Stimulated activated CD8-positive, alpha-beta memory T cell treated with anti-CD3 and anti-CD28 coated beads, Interleukin-2, amount 100 ng/mL, for 48 hours (primary cell): ENCODE results near the gene AQP6.

ENCODE experiments used
- DNase-seq, 2 donors: peaks; one replicate each; pipeline ENCODE4 v3.0.0-alpha.2; 2020; ENCODE audit warnings: low read depth in 2 of 2

Gene AQP6

DNA sequence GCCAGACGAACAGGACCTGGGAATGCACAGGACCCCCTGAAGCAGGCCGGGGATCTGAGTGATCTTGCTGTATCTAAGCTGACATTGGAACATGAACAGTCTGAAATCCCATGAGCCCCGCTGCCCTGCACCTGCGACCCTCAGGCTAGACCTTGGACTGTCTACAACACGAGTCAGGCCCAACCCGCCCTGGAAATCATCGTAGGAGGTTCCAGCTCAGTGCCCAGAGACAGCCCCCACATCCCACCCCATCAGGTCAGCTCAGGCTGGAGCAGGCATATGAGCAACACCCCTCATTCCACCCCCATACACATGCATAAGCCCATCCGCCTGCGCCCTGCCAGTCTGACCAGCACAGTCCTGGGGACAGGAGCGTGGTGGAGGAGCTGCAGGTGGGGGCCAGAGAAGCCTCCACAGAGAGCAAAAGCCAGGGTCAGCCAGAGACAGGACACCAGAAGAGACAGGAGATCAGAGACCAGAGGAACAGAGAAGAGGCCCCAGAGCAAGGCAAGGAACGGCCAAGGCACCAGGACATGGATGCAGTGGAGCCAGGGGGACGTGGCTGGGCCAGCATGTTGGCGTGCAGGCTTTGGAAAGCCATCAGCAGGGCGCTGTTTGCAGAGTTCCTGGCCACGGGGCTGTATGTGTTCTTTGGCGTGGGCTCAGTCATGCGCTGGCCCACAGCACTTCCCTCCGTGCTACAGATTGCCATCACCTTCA lies at the start of gene AQP6:
Gene AQP6, plus strand, starts transcription at position 307 of the 720 bp plus-strand sequence. Its CDS starts 227 bp downstream, at position 534.
- no peak for DNase-seq

- no peak for DNase-seq
Measured at GRCh38 chr12:49923035-49923644, 49.6 kb upstream of the AQP6 start.

DNA sequence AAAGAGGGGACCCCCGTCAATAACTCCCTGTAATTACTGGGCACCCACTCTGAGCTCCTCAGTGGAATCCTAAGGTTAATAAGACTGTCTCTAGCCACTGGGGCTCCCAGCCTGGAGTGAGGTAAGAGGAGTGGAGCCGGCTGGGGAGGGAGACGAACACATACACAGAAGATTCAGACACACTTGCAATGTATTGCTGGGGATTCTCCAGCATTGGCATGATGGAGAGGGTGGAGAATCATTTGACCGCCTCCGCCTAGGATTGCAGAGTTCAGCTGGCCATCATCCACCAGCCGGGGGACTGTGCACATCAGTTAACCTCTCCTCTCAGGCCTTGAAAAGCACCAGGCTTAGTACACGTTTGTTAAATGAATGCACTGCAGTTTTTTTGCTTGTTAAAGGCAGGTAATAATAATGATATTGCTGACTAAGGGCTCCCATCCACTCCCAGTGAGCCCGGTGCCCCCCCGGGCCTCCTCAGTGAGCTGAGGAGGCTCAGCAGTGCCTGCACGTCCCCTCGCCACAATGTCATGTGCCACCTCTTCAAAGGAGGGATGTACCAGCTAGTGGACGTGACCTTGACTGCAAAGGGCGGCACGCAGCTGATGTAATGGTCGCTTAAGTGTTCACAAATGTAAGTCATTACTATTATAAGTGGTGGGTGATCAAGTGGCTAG lies 48.7 kb upstream of the AQP6 start:
- no peak for DNase-seq

- DNase-seq = no peak
Measured at GRCh38 chr12:49924628-49925246, 48.0 kb upstream of the AQP6 start.

DNA sequence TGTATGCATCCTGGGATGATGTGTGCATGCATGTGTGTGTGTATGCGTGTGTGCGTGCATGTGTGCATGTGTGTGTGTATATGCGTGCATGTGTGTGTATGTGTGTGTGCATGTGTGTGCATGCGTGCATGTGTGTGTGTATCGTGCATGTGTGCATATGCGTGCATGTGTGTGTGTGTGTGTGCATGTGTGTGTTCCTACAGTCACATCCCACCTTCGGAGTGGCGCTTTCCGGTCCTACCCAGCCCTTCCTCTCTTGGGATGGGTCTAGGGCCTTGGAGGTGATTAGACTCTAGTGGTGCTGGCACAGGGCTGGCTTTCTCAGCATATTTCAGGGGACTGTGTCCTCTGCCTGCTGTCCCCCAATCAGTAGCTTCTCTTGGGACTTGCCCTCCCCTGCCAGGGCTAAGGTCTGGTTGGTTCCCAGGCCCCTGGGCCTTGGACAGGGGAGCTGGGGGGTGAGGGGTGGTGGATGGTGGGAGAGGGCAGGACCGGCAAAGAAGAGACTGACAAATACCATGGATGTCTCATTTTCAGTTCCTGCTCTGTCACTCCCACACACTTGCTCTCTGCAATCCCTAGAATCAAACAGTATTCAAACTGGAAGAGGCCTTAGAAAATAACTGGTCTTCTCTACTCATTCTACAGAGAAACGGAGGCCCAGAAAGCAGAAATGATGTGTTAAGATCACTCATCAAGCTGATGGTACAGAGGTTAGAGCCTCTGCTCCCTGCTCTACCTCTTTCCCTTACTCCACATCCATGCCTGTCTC lies 47.1 kb upstream of the AQP6 start:
- DNase-seq = no peak

- no peak for DNase-seq
Measured at GRCh38 chr12:49928471-49928870, 44.3 kb upstream of the AQP6 start.

- no peak for DNase-seq
Measured at GRCh38 chr12:49929581-49929980, 43.2 kb upstream of the AQP6 start.

DNA sequence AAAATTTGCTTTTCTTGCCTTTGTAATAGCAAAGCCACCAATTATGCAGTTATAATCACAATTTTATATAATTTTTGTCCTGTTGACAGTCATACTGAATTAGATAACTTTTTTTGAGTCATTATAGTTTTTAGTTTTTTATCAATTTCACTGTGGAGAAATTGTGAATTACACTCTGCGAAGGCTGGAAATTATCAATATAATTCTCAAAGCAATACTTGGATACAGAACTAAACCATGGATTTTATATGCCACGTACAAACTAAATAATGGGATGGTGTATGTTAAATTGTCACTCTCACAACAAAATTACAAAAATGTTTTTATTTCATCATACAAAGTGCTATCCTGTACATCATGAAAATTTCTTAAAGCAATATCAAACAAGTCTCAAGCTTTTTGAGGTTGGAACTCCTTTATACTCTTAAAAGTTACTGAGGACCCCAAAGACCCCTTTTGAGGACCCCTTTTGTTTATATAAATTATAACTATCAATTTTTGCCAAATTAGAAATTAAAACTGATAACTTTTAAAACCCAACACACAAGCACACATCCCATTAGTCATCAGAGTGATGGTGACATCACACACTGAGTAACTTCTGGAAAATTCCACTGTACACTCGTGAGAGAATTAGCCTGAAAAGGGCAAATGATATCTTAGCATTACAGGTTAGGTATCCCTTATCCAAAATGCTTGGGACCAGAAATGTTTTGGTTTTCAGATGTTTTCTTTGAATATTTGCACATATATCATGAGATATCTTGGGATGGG lies 42.0 kb upstream of the AQP6 start:
- DNase-seq = no peak

- no peak for DNase-seq
Measured at GRCh38 chr12:49932023-49932422, 40.7 kb upstream of the AQP6 start.

DNA sequence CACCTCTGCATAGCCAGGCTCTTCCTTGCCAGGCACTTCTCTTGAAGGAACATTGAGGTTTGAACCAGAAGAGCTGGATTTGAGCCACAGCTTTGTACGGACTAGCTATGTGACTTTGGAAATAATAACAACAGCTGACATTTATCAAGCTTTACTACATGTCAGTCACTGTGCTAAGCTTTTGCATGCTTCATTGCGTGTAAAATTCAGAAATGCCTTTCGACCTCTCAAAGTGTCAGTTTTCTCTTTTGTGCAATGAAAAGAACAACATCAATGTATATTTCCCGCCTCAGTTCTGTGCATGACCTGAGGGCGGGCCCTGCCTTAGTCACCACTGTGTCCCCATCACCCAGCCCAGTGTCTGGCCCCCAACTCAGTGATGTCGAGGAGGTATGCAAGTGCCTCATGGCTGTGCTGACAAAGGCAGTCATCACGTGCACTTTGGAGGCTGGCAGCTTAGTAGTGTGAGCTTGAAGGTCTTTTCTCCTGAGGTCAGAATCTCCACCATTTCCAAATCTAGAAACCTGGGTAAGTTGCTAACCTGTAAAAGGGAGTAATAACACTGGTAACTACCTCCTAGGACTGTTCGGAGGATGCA lies 40.1 kb upstream of the AQP6 start:
- DNase-seq = no peak

DNA sequence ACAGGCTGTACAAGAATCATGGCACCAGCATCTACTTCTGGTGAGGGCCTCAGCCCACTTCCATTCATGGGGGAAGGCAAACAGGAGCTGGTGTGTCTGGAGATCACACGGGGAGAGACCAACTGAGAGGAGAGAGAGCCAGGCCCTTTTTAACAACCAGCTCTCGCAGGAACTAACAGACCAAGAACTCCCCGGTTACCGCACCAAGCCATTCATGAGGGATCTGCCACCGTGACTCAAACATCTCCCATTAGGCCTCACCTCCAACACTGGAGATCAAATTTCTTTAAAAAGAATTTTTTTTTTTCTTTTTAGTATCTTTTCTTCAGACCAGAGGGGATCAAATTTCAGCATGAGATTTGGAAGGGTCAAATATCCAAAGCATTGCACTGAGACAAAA lies 39.0 kb upstream of the AQP6 start:
- no peak for DNase-seq

- DNase-seq = no peak
Measured at GRCh38 chr12:49934505-49934904, 38.2 kb upstream of the AQP6 start.

DNA sequence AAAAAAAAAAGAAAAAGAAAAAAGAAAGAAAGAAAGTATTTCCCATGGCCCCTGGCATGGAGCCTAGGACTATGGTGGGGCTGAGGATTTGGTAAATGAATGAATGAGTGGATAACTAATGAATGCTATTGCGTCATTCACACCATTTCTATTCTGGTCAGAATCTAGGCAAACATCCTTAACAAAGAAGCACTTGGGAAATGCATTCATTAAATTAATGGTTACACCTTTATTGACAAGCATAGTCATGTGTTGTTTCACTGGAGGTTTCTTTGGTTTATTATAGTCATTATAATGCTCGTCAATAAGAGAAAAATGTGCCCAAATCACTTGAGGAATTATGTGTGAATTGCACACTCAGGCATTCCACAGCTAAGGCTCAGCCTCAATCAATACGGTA lies 35.8 kb upstream of the AQP6 start:
- DNase-seq = no peak

- no peak for DNase-seq
Measured at GRCh38 chr12:49937639-49938300, 35.0 kb upstream of the AQP6 start.

GRCh38 chr12:49939307-49939706 lies 33.4 kb upstream of the AQP6 start:
- no peak for DNase-seq

DNA sequence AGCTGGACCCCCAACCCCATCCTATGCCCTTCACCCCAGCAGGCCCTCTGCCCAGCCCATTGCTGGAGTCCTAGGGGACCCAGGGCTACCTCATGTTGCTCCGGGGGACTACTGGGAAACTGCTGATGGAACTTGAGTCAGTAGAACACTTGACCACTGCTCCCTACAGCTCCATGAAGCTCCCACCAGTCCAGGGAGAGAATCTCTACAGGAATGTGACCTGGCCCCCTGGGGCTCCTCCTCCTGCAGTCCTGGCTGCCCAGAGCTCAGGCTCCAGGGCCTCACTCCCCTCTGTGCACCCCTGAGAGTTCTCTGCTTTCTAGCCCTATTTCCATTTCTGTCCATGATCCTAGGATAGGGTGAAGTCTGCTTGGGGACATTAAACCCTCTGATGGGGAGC lies 33.0 kb upstream of the AQP6 start:
- no peak for DNase-seq

GRCh38 chr12:49941556-49942511 lies 30.9 kb upstream of the AQP6 start:
- no peak for DNase-seq

DNA sequence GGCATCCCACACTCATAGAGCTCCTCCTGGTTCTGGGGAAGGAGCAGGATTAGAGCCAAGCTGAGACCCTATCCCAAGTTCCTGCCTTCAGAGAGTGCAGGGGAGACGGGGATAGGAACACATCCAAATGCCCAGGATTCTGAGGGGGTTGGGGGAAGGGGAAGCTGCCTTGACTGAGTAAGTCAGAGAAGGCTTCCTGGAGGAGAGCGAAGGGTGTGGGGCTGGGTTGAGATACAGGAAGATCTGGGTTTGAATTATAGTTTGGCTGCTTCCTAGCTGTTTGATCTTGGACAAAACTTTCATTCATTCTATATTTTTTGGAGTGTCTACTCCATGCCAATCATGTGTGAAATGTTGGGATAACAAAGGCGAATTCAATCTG lies 30.2 kb upstream of the AQP6 start:
- no peak for DNase-seq
